GM18526 (cell line): ENCODE results near the gene TAT.

Source experiments
- POLR2A ChIP-seq: IDR thresholded peaks from 3 replicates; pipeline ENCODE4 v1.6.1; 2011; ENCODE audit not compliant: insufficient read length; ENCODE audit errors: extremely low read depth

TAT gene

DNA sequence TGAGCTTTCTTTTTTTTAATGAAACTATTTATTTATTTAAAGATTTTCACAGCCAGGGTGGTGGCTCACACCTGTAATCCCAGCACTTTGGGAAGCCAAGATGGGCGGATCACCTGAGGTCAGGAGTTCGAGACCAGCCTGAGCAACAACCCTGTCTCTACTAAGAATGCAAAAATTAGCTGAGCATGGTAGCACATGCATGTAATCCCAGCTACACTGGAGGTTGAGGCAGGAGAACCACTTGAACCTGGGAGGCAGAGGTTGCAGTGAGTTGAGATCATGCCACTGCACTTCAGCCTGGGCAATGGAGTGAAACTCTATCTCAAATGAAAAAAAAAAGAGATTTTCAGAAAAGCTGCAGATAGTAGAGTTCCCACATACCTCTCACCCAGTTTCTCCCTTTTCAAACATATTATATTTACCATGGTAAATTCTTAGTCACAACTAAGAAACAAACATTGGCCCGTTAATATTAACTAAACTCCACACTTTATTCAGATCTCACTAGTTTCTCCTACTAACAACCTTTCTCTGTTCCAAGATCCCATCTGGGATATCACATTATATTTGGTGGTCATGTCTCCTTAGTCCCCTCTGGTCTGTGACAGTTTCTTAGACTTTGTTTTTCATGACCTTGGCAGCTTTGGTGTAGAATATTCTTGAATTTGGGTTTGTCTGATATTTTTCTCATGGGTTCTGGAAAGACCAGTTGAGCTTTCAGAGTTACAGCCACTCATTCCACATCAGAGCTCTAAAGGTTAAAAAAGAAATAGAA is 7.8 kb upstream of the TAT start:
- no peak for TF ChIP-seq POLR2A

DNA sequence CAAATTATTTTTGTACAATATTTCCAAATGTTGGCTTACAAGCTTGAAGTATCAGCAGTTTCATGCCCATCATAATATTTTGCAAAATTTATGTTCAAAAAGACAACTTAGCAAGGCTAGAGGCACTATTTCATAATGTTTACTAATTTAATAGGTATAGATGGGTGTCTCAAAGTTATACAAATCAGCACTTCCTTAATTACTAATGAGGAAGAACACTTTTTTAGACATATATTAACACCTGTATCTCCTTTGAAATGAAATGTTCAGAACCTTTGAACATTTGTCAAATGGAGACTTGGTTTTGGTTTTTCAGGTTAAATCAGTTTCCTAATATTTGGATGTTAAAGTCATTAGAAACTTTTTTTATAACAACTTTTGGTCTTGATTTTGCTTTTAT is 2.2 kb downstream of the TAT start:
- no peak for TF ChIP-seq POLR2A

DNA sequence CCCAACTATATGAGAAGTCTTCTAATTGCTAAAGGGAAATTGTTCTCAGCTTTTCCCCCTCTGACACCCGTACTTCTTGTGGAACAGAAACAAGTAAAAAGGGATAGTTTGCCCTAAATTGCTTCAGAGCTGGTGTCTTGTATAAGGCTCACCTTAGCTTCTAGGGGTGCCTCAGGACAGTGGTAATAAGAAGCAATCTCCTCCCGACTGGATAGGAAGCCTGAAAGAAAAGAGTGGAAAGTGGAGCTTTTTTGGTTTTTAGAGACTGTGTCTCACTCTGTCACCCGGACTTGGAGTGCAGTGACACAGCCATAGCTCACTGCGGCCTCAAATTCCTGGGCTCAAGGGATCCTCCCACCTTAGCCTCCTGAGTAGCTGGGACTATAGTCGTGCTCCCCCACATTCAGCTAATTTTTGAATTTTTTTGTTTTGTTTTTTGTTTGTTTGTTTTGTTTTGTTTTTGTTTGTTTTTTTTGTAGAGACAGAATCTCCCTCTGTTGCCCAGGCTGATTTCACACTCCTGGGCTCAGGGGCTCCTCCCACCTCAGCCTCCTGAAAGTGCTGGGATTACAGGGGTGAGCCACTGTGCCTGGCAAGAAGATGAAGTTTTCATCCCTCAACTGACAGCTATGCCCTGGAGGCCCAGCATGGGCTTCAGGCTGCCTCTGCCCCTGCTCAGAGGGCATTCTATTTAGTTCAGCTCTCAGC is 3.4 kb downstream of the TAT start:
- TF ChIP-seq POLR2A, result no peak

DNA sequence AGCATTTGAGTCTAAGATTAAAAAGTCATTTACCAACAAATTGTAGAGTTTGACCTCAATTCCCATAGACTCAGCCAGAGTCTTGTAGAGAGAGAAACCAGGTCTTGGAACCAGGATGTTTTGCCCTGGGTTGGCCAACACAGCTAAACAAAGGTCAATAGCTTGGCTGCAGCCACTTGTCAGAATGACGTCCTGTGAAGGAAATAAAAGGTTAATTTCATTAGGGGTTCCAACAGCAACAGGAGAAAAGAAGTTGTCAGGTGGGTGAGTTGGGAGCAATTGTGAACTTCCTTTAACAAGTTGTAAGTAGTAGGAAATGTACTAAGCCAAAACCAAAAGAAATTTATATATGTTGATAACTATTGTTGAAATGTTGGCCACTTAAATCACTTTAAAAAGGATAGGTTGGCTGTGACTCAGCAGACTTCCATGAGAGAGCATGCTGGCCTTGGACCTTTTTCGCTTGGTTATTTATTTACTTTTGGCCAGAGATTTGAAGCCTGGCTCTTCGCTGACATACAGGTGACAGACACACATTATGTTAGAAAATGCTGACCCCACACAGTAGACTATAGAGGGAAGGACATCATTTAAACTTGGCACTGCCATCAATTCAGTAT is 4.3 kb downstream of the TAT start:
- no peak for TF ChIP-seq POLR2A

DNA sequence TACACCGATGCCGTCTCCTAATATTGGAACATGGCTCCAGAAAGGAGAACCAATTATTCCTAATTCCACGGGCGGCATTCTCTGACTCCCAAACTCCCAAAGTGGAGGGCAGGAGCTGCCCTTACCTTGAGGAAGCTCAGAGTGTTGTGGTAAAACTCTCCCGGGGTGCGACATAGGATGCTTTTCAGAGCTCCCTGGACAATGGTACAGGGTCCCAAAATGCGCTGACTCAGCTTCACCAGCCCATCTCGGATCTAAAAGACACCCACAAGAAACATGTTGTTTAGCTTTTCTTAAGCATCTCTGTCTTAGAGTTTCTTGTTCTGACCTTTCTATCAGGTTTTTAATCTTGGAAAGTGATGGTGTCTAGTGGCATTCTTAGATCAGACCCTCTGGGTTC is 6.7 kb downstream of the TAT start:
- no peak for TF ChIP-seq POLR2A

DNA sequence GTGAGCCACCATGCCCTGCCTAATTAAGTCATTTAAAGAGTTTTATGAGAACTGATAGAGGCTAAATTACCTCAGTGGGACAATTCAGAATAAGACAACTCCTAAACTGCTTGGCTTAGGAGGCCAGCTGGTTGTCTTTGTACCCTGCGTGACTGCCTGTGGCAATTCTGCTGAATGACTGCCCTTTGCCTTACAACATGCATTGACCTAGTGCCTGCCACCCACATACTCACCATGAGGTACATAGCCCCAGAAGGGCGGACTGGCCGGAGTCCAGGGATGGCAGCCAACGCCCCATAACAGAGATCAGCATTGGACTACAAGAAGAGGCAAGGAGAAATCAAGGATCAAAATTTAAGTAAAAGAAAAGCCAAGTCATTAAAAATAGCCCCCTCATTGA is 7.3 kb downstream of the TAT start:
- TF ChIP-seq POLR2A, result no peak

DNA sequence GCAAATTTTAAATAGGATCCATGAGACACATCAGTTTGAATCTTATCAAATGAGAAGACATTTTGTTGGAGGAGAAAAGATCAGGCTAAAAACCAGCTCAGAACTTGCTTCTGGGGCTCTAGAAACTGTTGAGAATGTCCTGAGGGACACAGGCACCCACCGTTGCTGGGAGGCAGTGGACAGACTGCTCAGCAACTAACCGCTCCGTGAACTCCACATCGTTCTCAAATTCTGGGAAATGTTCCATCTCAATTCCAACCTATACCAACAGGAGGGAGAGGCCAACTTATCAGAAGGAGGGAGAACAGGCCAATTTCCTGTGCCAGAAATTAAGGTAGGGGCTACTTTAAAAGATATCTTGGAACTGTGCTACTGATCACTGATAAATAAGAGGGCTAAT is 8.3 kb downstream of the TAT start:
- TF ChIP-seq POLR2A, result no peak

DNA sequence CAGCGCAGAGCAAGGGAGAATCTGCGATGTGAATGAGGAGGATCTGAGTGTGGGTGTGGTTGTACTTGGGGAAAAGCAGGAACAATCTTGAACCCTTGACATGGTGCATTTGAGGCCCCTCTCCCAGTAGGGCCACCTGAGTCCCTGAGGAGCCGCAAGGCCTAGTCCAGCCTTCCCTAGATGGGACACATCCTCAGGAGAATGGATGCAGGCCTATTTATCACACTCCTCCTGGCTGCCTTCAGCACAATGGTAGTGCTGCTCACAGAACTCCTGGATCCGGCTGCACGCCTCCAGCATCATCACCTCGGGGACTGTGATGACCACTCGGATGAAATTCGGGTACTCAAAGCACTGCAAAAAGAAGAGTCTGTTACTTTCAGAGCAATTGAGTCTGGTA is 9.0 kb downstream of the TAT start:
- no peak for TF ChIP-seq POLR2A

DNA sequence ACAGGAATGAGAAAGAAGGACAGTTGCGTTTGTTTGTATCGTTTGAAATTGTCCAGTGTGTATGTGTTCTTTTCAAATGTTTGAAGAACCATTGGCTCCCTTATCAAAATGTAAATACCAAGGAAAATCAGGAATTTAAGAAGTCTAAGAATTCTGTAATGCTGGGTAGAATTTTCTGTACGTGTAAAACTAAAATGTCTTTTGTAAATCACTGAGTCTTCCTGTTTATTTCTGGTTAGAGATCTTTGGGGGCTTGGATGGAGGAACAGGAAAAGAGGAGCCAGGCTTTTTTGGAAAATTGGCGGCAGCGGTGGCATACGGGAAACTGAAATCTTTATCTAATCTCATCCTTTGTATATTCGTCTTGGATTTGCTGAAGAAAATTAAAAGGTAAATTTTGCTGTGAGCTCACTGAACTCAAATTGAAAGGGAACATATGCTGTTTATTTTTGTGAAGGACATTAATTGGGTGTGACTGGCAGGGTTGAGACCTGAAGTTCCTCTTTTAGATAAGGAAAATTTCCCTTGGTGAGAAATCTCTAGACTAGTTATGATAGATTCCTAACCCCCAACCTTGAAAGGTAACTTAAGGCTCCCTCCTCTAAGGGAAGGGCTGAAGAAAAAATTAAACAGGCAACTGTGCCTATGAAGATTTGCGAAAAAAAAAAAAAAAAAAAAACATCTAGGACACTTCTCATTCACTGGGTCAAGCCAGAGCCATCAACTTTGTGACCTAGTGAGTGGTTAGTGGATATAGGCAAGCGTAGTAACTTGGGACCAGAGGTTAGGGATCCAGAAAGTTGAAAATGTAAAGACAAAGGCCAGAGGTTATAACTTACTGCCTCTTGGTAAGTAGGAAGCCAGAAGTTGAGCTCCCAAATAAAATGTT is 10.8 kb downstream of the TAT start:
- TF ChIP-seq POLR2A, result no peak

DNA sequence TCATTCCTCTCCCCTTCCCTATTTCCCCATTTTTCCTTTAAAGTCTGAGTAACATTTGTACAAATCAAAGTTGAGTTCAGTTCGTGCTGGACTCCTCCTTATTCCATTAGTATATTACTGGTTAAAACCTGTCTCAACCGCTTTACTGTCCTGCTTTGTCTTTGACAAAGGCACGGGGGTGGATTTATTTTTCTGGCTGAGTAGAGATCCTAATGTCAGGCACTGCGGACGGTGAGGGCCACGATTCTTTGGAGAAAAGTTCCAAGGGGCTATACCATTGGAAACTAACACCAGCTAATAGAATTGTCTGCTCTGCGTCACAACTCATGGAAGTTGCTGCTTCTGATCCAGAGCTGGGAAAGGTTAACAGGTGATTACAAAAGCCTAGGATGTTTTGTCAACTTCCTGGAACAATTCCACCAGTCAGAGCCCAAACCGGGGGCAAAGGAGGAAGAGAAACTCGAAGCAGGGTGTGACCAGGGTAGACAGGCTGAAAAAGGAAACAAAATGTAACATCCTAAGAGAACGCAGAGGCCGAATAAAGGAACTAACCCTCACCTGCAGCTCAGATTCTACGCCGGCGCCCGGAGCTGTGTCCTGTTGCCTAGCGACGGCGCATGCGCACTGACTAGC is 12.4 kb downstream of the TAT start:
- TF ChIP-seq POLR2A, result no peak

DNA sequence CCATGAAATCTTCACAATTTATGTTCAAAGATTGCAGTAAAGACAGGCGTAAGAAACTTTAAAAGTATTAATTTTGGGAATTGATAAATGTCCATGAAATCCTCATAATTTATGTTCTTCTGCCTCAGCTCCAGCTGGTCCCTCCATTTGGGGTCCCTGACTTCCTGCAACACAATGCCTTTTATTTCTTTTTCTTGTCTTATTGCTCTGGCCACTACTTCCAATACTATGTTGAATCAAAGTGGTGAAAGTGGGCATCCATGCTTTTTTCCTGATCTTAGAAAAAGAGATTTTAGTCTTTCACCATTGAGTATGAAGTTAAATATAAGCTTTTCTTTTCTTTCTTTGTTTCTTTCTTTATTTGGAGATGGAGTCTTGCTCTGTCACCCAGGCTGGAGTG is 14.3 kb downstream of the TAT start:
- TF ChIP-seq POLR2A, result no peak

DNA sequence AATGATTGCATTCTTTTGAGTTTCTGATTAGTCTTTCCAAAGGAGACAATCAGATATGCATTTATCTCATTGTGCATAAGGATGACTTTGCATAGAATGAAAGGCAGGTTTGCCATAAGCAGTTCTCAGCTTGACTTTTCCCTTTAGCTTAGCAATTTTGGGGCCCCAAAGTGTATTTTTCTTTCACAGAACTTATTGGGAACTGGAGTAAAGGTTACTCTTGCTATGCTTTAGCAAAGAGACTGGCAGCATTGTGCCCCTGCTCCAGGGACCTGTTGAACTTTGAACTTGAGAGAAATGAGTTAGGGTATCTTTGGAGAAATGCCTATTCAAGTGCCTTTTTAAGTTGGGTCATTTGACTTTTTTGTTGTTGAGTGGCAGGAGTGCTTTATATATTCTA is 17.0 kb downstream of the TAT start:
- TF ChIP-seq POLR2A, result no peak

DNA sequence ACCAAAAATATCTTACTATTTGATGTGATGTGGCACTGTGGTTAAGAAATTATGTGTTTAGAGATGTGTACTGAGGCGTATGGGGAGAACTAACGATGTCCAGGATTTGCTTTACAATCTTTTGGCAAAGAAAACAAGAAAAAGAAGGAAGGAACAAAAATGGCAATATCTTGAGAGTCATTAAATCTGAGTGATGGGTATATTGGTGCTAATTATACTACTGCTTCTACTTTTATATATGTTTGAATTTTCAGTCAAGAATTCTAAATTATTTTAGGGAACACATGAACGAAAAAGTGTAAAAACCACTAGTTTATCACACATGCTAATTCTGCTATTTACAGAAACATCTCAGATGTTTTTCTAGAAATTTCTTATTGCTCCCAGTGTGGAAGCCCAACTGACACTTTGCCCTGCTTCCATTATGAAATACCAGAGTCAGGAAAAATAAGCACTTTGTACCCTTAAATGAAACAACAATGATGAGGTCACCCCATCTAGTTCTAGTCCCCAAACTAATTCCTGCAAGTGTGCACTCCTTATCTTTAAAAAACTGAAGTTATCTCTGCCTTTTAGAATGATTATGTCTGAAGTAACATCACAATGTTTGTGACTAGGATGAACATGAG is 18.8 kb downstream of the TAT start:
- no peak for TF ChIP-seq POLR2A

DNA sequence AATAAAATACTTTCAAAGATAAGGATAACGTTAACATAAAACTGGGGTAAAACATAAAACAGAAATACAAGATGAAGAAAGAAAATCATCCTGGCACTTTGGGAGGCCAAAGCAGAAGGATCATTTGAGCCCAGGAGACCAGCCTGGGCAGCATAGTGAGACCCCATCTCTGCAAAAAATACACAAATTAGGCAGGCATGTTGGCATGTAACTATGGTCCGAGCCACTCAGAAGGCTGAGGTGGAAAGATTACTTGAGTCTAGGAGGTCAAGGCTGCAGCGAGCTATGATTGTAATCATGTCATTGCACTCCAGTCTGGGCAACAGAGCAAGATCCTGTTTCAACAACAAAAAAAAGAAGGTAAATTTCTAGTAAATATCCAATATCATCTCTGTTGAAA is 19.6 kb downstream of the TAT start:
- no peak for TF ChIP-seq POLR2A
